Neural progenitor cell (in vitro differentiated cells): Measurements from ENCODE around the gene KDM5C. TPM values are rescaled to one million over a fixed set of nuclear protein-coding genes. Genes with fewer than 3 reads are reported as not detected.
A peak's percentile ranks its signal among the peaks of the same experiment; 100 is the strongest.

Source experiments
- DNase-seq: peaks from one replicate; pipeline ENCODE4 v3.0.0-alpha.2; 2016; ENCODE audit warnings: low spot score
- H2AFZ ChIP-seq: fragments of 200-600 bp; sonication (generic); replicated peaks from 2 replicates; pipeline ENCODE4 v1.6.1; 2016; ENCODE audit warnings: antibody characterized with exemption
- H3F3A ChIP-seq: fragments of 200-600 bp; sonication (generic); 2 replicates; pipeline ENCODE4 v1.6.1; 2016; ENCODE audit warnings: antibody characterized with exemption, low read depth
- H3K27ac ChIP-seq: fragments of 200-600 bp; sonication (generic); 2 replicates; pipeline ENCODE4 v1.5.1; 2016; ENCODE audit warnings: mild to moderate bottlenecking
- H3K27me3 ChIP-seq: fragments of 200-600 bp; sonication (generic); 2 replicates; pipeline ENCODE4 v1.6.1; 2016; ENCODE audit warnings: mild to moderate bottlenecking, moderate library complexity
- H3K36me3 ChIP-seq: fragments of 200-600 bp; sonication (generic); 2 replicates; pipeline ENCODE4 v1.5.1; 2016
- H3K4me1 ChIP-seq: fragments of 200-600 bp; sonication (generic); 2 replicates; pipeline ENCODE4 v1.6.1; 2016; ENCODE audit warnings: mixed run types
- H3K4me2 ChIP-seq: fragments of 200-600 bp; sonication (generic); 2 replicates; pipeline ENCODE4 v1.6.1; 2016
- H3K4me3 ChIP-seq: fragments of 200-600 bp; sonication (generic); 2 replicates; pipeline ENCODE4 v1.5.1; 2016
- H3K79me2 ChIP-seq: fragments of 200-600 bp; sonication (generic); 2 replicates; pipeline ENCODE4 v1.6.1; 2016; ENCODE audit warnings: low read depth
- H3K9ac ChIP-seq: fragments of 200-600 bp; sonication (generic); 2 replicates; pipeline ENCODE4 v1.6.1; 2016
- H3K9me3 ChIP-seq: fragments of 200-600 bp; sonication (generic); 2 replicates; pipeline ENCODE4 v1.5.1; 2016; ENCODE audit warnings: low read depth
- H4K20me1 ChIP-seq: fragments of 200-600 bp; sonication (generic); 2 replicates; pipeline ENCODE4 v1.6.1; 2016; ENCODE audit warnings: low read depth
- H3K27ac Mint-ChIP-seq: 3 replicates; pipeline ENCODE4 v1.8.0; 2021; ENCODE audit warnings: mixed read lengths
- H3K27me3 Mint-ChIP-seq: 2 replicates; pipeline ENCODE4 v1.8.0; 2022; ENCODE audit warnings: low read depth, mild to moderate bottlenecking, inconsistent platforms, moderate library complexity, mixed read lengths; ENCODE audit not compliant: insufficient read depth
- H3K36me3 Mint-ChIP-seq: 3 replicates; pipeline ENCODE4 v1.8.0; 2021; ENCODE audit warnings: mixed read lengths
- H3K4me1 Mint-ChIP-seq: 3 replicates; pipeline ENCODE4 v1.8.0; 2021; ENCODE audit warnings: mixed read lengths
- H3K4me3 Mint-ChIP-seq: 3 replicates; pipeline ENCODE4 v1.8.0; 2021; ENCODE audit warnings: mild to moderate bottlenecking, moderate library complexity, mixed read lengths
- H3K9me3 Mint-ChIP-seq: 3 replicates; pipeline ENCODE4 v1.8.0; 2020; ENCODE audit warnings: mixed read lengths
- EZH2 ChIP-seq: fragments of 200-600 bp; sonication (generic); IDR thresholded peaks from 2 replicates; pipeline ENCODE4 v1.6.1; 2017; ENCODE audit warnings: antibody characterized with exemption, mild to moderate bottlenecking, moderate library complexity
- EZH2phosphoT487 ChIP-seq: fragments of 200-600 bp; sonication (generic); IDR thresholded peaks from 2 replicates; pipeline ENCODE4 v1.6.1; 2017; ENCODE audit warnings: antibody characterized with exemption
- total RNA-seq: library from RNA; depleted of rRNA; stranded (reverse); fragments of >200 nt; gene quantifications from 2 replicates; pipeline ENCODE4 v1.2.3, GENCODE V29; 2015; ENCODE audit warnings: low replicate concordance
- TF ChIP-seq, protein P1 (sequence below): fragments of 200-600 bp; sonication (generic); IDR thresholded peaks from 2 replicates; pipeline ENCODE4 v1.5.1; 2017; ENCODE audit warnings: antibody characterized with exemption, mild to moderate bottlenecking

The KDM5C gene
- total RNA-seq, 1 donor from 2014 or later = 118 TPM

DNA sequence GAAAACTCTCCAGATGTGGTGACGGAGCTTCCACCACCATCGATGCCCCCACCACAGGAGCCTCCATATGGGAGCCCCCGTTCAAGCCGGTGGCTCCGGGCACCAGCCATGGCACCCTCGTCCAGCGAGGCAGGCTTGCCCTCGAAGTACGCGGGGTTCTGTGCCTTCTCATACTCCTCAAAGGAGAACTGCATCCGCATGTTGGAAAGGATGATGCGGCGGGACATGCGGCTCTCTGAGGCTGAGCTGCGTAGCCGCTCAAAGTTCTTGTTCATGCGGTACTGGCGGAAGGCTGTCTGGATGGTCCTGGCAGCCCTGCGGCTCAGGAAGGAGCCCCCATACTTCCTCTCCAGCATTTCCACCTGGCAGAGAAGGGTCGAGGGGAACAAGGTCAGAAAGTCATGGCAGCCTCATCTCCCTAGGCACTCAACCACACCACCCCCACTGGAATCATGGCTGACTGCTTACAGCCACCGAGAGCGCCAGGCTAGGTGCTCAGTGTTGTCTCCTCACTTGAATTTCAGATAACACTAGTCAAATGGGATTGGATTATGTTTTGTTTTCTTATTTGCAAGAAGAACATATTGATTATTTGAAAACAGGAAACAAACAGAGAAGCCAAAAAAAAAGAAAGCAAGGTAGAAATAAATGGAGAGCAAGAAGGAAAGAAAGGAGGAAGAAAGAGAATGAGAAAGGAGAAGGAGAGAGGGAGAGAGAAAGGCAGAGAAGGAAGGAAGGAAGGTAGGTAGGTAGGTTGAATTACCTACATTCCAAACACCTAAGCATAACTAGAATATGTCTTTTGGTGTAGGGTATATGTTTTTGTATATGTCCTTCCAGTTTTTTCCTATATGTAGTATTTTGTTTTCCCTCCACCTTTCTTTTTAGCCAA is 29.8 kb upstream of the KDM5C start:
- Mint-ChIP-seq H3K27me3 (peaks cover 4% of the 10 kb centered on the region), H3K4me3 (no peak overlapping the region), H3K4me1 (peaks cover 11% of the 10 kb centered on the region), H3K36me3 (no peaks in the 10 kb centered on the region), H3K27ac (no peak overlapping the region), H3K9me3 (peaks cover 6% of the 10 kb centered on the region)
- H4K20me1 ChIP-seq = no peaks in the 10 kb centered on the region
- no peak overlapping the region for H2AFZ ChIP-seq
- no peaks in the 10 kb centered on the region for H3K36me3 ChIP-seq
- no peak overlapping the region for H3K9ac ChIP-seq
- H3K79me2 ChIP-seq = no peaks in the 10 kb centered on the region
- H3K27me3 ChIP-seq = no peaks in the 10 kb centered on the region
- H3F3A ChIP-seq = peaks cover 6% of the 10 kb centered on the region
- H3K4me2 ChIP-seq = no peak overlapping the region
- TF ChIP-seq EZH2phosphoT487 (no peak), EZH2 (no peak)
- TF ChIP-seq, protein P1, sequence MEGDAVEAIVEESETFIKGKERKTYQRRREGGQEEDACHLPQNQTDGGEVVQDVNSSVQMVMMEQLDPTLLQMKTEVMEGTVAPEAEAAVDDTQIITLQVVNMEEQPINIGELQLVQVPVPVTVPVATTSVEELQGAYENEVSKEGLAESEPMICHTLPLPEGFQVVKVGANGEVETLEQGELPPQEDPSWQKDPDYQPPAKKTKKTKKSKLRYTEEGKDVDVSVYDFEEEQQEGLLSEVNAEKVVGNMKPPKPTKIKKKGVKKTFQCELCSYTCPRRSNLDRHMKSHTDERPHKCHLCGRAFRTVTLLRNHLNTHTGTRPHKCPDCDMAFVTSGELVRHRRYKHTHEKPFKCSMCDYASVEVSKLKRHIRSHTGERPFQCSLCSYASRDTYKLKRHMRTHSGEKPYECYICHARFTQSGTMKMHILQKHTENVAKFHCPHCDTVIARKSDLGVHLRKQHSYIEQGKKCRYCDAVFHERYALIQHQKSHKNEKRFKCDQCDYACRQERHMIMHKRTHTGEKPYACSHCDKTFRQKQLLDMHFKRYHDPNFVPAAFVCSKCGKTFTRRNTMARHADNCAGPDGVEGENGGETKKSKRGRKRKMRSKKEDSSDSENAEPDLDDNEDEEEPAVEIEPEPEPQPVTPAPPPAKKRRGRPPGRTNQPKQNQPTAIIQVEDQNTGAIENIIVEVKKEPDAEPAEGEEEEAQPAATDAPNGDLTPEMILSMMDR = no peak
- H3K9me3 ChIP-seq = no peaks in the 10 kb centered on the region
- no peak for DNase-seq
- H3K27ac ChIP-seq = no peak overlapping the region
- peaks cover 18% of the 10 kb centered on the region for H3K4me1 ChIP-seq
- no peak overlapping the region for H3K4me3 ChIP-seq

DNA sequence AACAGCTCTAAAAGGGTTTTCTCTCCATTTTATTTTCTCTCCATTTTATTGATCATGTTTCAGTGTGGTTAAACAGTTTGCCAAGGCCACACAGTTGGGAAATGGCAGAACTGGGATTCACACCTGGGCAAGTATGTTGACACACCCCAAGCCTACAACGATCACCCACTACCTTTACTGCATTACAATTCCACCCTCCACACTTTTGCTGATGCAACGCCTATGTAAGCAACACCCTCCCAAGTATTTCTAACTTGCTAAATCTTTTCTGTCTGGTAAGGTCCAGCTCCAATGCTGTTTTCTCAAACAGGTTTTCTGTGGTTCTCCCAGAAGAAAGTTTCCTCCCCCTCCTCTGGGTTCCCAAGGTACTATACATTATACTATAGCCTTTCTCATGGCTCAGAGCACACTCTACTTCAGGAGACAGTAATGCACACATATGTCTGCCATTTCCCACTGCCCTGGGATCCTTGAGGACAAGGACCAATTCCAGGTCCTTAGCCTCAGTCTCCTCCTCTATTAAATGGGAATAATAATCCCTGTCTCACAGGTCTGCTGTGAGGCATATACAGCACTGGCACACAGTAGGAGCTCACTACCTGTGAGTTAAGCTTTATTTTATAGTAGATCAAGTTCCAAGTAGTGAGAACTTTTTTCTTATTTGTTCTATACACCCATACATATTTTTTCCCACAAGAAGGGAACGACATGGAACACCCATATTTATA is 28.4 kb upstream of the KDM5C start:
- no peaks in the 10 kb centered on the region for H3K9me3 ChIP-seq
- no peaks in the 10 kb centered on the region for H4K20me1 ChIP-seq
- peaks cover 6% of the 10 kb centered on the region for H3K9me3 Mint-ChIP-seq
- H3K4me3 Mint-ChIP-seq = no peak overlapping the region
- H3K4me1 ChIP-seq = peaks cover 18% of the 10 kb centered on the region
- no peaks in the 10 kb centered on the region for H3K36me3 ChIP-seq
- no peaks in the 10 kb centered on the region for H3K36me3 Mint-ChIP-seq
- no peak overlapping the region for H3K27ac ChIP-seq
- H3K4me2 ChIP-seq = no peak overlapping the region
- peaks cover 11% of the 10 kb centered on the region for H3K4me1 Mint-ChIP-seq
- H3K79me2 ChIP-seq = no peaks in the 10 kb centered on the region
- TF ChIP-seq EZH2 (no peak), EZH2phosphoT487 (no peak)
- TF ChIP-seq, protein P1 = no peak
- no peak for DNase-seq
- H3F3A ChIP-seq = peaks cover 6% of the 10 kb centered on the region
- no peak overlapping the region for H2AFZ ChIP-seq
- H3K9ac ChIP-seq = no peak overlapping the region
- no peak overlapping the region for H3K27ac Mint-ChIP-seq
- no peak overlapping the region for H3K4me3 ChIP-seq
- no peaks in the 10 kb centered on the region for H3K27me3 ChIP-seq
- peaks cover 4% of the 10 kb centered on the region for H3K27me3 Mint-ChIP-seq

DNA sequence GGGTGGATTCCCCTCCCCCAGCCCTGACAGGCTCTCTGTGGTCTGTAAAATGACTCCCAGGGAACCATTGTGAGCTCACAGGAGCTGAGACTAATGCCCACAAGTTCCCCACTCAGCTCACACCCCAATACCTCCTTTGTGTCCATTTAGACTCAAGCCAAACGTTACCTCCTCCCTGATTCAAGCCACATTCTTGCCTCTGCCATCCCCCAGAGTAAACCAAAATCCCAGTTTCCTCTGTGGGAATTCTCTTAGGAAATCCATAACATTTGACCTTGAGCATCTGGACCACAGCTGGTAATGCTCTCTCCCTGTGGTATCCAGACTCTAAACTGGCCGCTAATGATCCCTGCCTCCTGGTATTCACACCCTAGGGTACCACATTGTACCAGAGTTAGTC is 26.3 kb upstream of the KDM5C start:
- Mint-ChIP-seq H3K27me3 (peaks cover 2% of the 10 kb centered on the region), H3K9me3 (peaks cover 2% of the 10 kb centered on the region), H3K27ac (peak overlapping the region; percentile 79), H3K36me3 (no peaks in the 10 kb centered on the region), H3K4me3 (no peak overlapping the region), H3K4me1 (peaks cover 4% of the 10 kb centered on the region)
- H3K27me3 ChIP-seq = no peaks in the 10 kb centered on the region
- peaks cover 10% of the 10 kb centered on the region for H3K4me1 ChIP-seq
- no peaks in the 10 kb centered on the region for H3K9me3 ChIP-seq
- H3K27ac ChIP-seq = no peak overlapping the region
- peak overlapping the region; percentile 52 for H3K4me2 ChIP-seq
- H3K36me3 ChIP-seq = no peaks in the 10 kb centered on the region
- peak; percentile 72 for DNase-seq
- H3K9ac ChIP-seq = no peak overlapping the region
- no peaks in the 10 kb centered on the region for H4K20me1 ChIP-seq
- no peak overlapping the region for H3K4me3 ChIP-seq
- H2AFZ ChIP-seq = no peak overlapping the region
- TF ChIP-seq EZH2 (no peak), EZH2phosphoT487 (no peak)
- TF ChIP-seq, protein P1 = no peak
- H3K79me2 ChIP-seq = no peaks in the 10 kb centered on the region
- peaks cover 6% of the 10 kb centered on the region for H3F3A ChIP-seq
